SK-N-SH treated with all-trans-retinoic acid at 6 μM for 48 hours (cell line): ENCODE results near the gene VPS13D.

Experiments used
- ATAC-seq: fragments of 200-7000 bp; cut with Tn5 transposase; 3 replicates; pipeline ENCODE4 v1.9.1; 2020; ENCODE audit warnings: mild to moderate bottlenecking, moderate library complexity
- ARNTL ChIP-seq: fragments of 450-650 bp; formaldehyde crosslinking; IDR thresholded peaks from 2 replicates; pipeline ENCODE4 v1.5.0; 2020; ENCODE audit warnings: low read depth, mild to moderate bottlenecking, moderate library complexity, borderline replicate concordance
- BACH2 ChIP-seq: fragments of 250-450 bp; sonication (Bioruptor Pico); IDR thresholded peaks from 2 replicates; pipeline ENCODE4 v1.9.0; 2021; ENCODE audit warnings: mild to moderate bottlenecking, borderline replicate concordance
- CREB5 ChIP-seq: fragments of 250-450 bp; sonication (Bioruptor Pico); IDR thresholded peaks from 2 replicates; pipeline ENCODE4 v1.5.1; 2020; ENCODE audit warnings: low read depth, mild to moderate bottlenecking, moderate library complexity
- CSDC2 ChIP-seq: fragments of 250-450 bp; sonication (Bioruptor Pico); IDR thresholded peaks from 2 replicates; pipeline ENCODE4 v1.5.0; 2020; ENCODE audit warnings: mild to moderate bottlenecking, moderate library complexity
- CSRNP3 ChIP-seq: fragments of 250-450 bp; sonication (Bioruptor Pico); IDR thresholded peaks from 2 replicates; pipeline ENCODE4 v1.5.1; 2021; ENCODE audit warnings: mild to moderate bottlenecking, moderate library complexity
- ESRRG ChIP-seq: fragments of 250-450 bp; sonication (Bioruptor Pico); IDR thresholded peaks from 2 replicates; pipeline ENCODE4 v1.6.1; 2021; ENCODE audit warnings: mild to moderate bottlenecking
- GLIS3 ChIP-seq: fragments of 250-450 bp; sonication (Bioruptor Pico); IDR thresholded peaks from 2 replicates; pipeline ENCODE4 v1.5.0; 2020; ENCODE audit warnings: mild to moderate bottlenecking, moderate library complexity
- ISL1 ChIP-seq: fragments of 250-450 bp; sonication (Bioruptor Pico); IDR thresholded peaks from 2 replicates; pipeline ENCODE4 v2.1.2; 2022; ENCODE audit warnings: mild to moderate bottlenecking, moderate library complexity
- OSR1 ChIP-seq: fragments of 250-450 bp; sonication (Bioruptor Pico); IDR thresholded peaks from 2 replicates; pipeline ENCODE4 v1.8.0; 2022; ENCODE audit warnings: moderate library complexity, mild to moderate bottlenecking, inconsistent platforms
- POU6F1 ChIP-seq: fragments of 250-450 bp; sonication (Bioruptor Pico); IDR thresholded peaks from 2 replicates; pipeline ENCODE4 v1.8.0; 2021; ENCODE audit warnings: low read depth, mild to moderate bottlenecking, moderate library complexity, borderline replicate concordance
- PPARA ChIP-seq: fragments of 250-450 bp; sonication (Bioruptor Pico); IDR thresholded peaks from 2 replicates; pipeline ENCODE4 v1.5.0; 2020; ENCODE audit warnings: mild to moderate bottlenecking, borderline replicate concordance
- RARB ChIP-seq: fragments of 250-450 bp; sonication (Bioruptor Pico); IDR thresholded peaks from 2 replicates; pipeline ENCODE4 v1.8.0; 2021; ENCODE audit warnings: mild to moderate bottlenecking, moderate library complexity
- TCF4 ChIP-seq: fragments of 250-450 bp; sonication (Bioruptor Pico); IDR thresholded peaks from 2 replicates; pipeline ENCODE4 v1.8.0; 2021; ENCODE audit warnings: mild to moderate bottlenecking, moderate library complexity, borderline replicate concordance
- TOX ChIP-seq: fragments of 250-450 bp; sonication (Bioruptor Pico); IDR thresholded peaks from 2 replicates; pipeline ENCODE4 v1.8.0; 2021; ENCODE audit warnings: mild to moderate bottlenecking, moderate library complexity, borderline replicate concordance
- TSHZ2 ChIP-seq: fragments of 250-450 bp; sonication (Bioruptor Pico); IDR thresholded peaks from 2 replicates; pipeline ENCODE4 v1.5.0; 2020; ENCODE audit warnings: mild to moderate bottlenecking, moderate library complexity
- ZC3H10 ChIP-seq: fragments of 250-450 bp; sonication (Bioruptor Pico); IDR thresholded peaks from 2 replicates; pipeline ENCODE4 v1.5.1; 2021; ENCODE audit warnings: mild to moderate bottlenecking, moderate library complexity
- ZFP30 ChIP-seq: fragments of 450-650 bp; formaldehyde crosslinking; IDR thresholded peaks from 2 replicates; pipeline ENCODE4 v1.5.0; 2022; ENCODE audit warnings: mild to moderate bottlenecking, moderate library complexity
- ZNF565 ChIP-seq: fragments of 450-650 bp; formaldehyde crosslinking; conservative IDR thresholded peaks from 2 replicates; pipeline ENCODE4 v1.5.0; 2020; ENCODE audit warnings: low read depth, mild to moderate bottlenecking, moderate library complexity
- ZNF70 ChIP-seq: fragments of 450-650 bp; formaldehyde crosslinking; IDR thresholded peaks from 2 replicates; pipeline ENCODE4 v1.5.0; 2020; ENCODE audit warnings: mild to moderate bottlenecking, moderate library complexity
- ZNF8 ChIP-seq: fragments of 450-650 bp; formaldehyde crosslinking; IDR thresholded peaks from 2 replicates; pipeline ENCODE4 v1.5.0; 2020; ENCODE audit warnings: mild to moderate bottlenecking, moderate library complexity

Gene VPS13D

GRCh38 chr1:12406211-12407021, 176.6 kb downstream of the VPS13D start:
- TF ChIP-seq TOX (CRISPR knock-in tag) (no peak), TSHZ2 (no peak), CSRNP3 (CRISPR knock-in tag) (no peak), ARNTL (no peak), ESRRG (CRISPR knock-in tag) (no peak), CREB5 (CRISPR knock-in tag) (no peak), OSR1 (CRISPR knock-in tag) (no peak), TCF4 (no peak), GLIS3 (CRISPR knock-in tag) (no peak), ISL1 (no peak), ZNF8 (CRISPR knock-in tag) (no peak), BACH2 (CRISPR knock-in tag) (no peak), PPARA (no peak), POU6F1 (no peak), ZNF70 (CRISPR knock-in tag) (no peak), ZNF565 (CRISPR knock-in tag) (no peak)
- TF ChIP-seq, all 23 proteins: peak for 0
- no peak for ATAC-seq

- TF ChIP-seq CSRNP3 (CRISPR knock-in tag) (no peak), CREB5 (CRISPR knock-in tag) (no peak), ZC3H10 (no peak), RARB (CRISPR knock-in tag) (no peak), CSDC2 (CRISPR knock-in tag) (no peak), ARNTL (no peak), ISL1 (no peak), ESRRG (CRISPR knock-in tag) (no peak), ZFP30 (CRISPR knock-in tag) (no peak), OSR1 (CRISPR knock-in tag) (no peak), TSHZ2 (no peak)
- peak; percentile 78 for ATAC-seq
Observed at GRCh38 chr1:12407050-12407961, 177.5 kb downstream of the VPS13D start.
